Calu3 (cell line): Measurements from ENCODE around the gene LCN6. TPM values are rescaled to one million over a fixed set of nuclear protein-coding genes. Genes with fewer than 3 reads are reported as not detected.

Experiments
- BruUV-seq: library from RNA; stranded (reverse); fragments of 400-500 nt; replicated peaks from 2 replicates; lab custom pipeline; 2021; lab: Mats Ljungman, UMichigan
- CTCF ChIA-PET: fragments of 300-600 bp; sonication (Branson Sonifier 250); formaldehyde crosslinking; loops from one replicate; lab custom pipeline; 2022; ENCODE audit warnings: antibody characterized with exemption; lab: Charles Lee
- DNase-seq: peaks from one replicate; pipeline ENCODE4 v3.0.0; 2022
- H3K27ac Mint-ChIP-seq: one replicate; pipeline ENCODE4 v1.8.0; 2022; ENCODE audit warnings: mixed read lengths; ENCODE audit not compliant: unreplicated experiment
- H3K27me3 Mint-ChIP-seq: one replicate; pipeline ENCODE4 v1.8.0; 2022; ENCODE audit warnings: mixed read lengths; ENCODE audit not compliant: unreplicated experiment
- H3K36me3 Mint-ChIP-seq: one replicate; pipeline ENCODE4 v1.8.0; 2022; ENCODE audit warnings: mild to moderate bottlenecking, moderate library complexity, mixed read lengths; ENCODE audit not compliant: insufficient read depth, unreplicated experiment
- H3K4me1 Mint-ChIP-seq: one replicate; pipeline ENCODE4 v1.8.0; 2022; ENCODE audit warnings: mild to moderate bottlenecking, low read depth, mixed read lengths; ENCODE audit not compliant: unreplicated experiment
- H3K4me3 Mint-ChIP-seq: one replicate; pipeline ENCODE4 v1.8.0; 2022; ENCODE audit warnings: mild to moderate bottlenecking, low read depth, moderate library complexity, mixed read lengths; ENCODE audit not compliant: unreplicated experiment
- H3K9me3 Mint-ChIP-seq: one replicate; pipeline ENCODE4 v1.8.0; 2022; ENCODE audit warnings: low read depth, mixed read lengths; ENCODE audit not compliant: unreplicated experiment
- CTCF ChIP-seq: fragments of 200-600 bp; IDR thresholded peaks from one replicate; pipeline ENCODE4 v1.8.0; 2022; ENCODE audit warnings: antibody characterized with exemption; ENCODE audit not compliant: unreplicated experiment
- intact Hi-C: fragments of 100-400 bp; cut with micrococcal nuclease; formaldehyde crosslinking; loops from one replicate; pipeline ENCODE4 v1.10.0; 2022; ENCODE audit not compliant: unreplicated experiment
- total RNA-seq: library from RNA; stranded (reverse); gene quantifications from 2 replicates; pipeline ENCODE4 v1.2.3, GENCODE V29; 2022

The LCN6 gene
- total RNA-seq, 1 experiment from 2014 or later: not detected

- no TSS peak for BruUV-seq
- peaks cover 10% of the 10 kb centered on the region for H3K4me1 Mint-ChIP-seq
- CTCF ChIA-PET: no interaction called here
- intact Hi-C loops: no loop called here
- no peak for TF ChIP-seq CTCF
- H3K9me3 Mint-ChIP-seq: no peaks in the 10 kb centered on the region
- no peak within 1 kb of the TSS for H3K27ac Mint-ChIP-seq
- no peak within 1 kb of the TSS for H3K4me3 Mint-ChIP-seq
- no peaks in the 10 kb centered on the region for H3K36me3 Mint-ChIP-seq
- peaks cover 23% of the 10 kb centered on the region for H3K27me3 Mint-ChIP-seq
- DNase-seq: no peak
Measured at GRCh38 chr9:136764301-136764891, 16.1 kb upstream of the LCN6 start, which contains the start of gene LCN15. Gene LCN15 (minus strand): TSS chr9:136764518. CDS start chr9:136764488, 30 bp downstream.

GRCh38 chr9:136763649-136764035 lies 15.3 kb upstream of the LCN6 start:
- no peak for TF ChIP-seq CTCF
- no peak for DNase-seq
- Mint-ChIP-seq H3K4me1 (peaks cover 10% of the 10 kb centered on the region), H3K27ac (no peak overlapping the region), H3K9me3 (no peaks in the 10 kb centered on the region), H3K4me3 (no peak overlapping the region), H3K27me3 (peaks cover 23% of the 10 kb centered on the region), H3K36me3 (no peaks in the 10 kb centered on the region)
- intact Hi-C loops: no loop called here
- CTCF ChIA-PET: no interaction called here
- no TSS peak for BruUV-seq

- intact Hi-C loops: no loop called here
- H3K4me3 Mint-ChIP-seq: no peak overlapping the region
- no peak overlapping the region for H3K27ac Mint-ChIP-seq
- peaks cover 23% of the 10 kb centered on the region for H3K27me3 Mint-ChIP-seq
- no peaks in the 10 kb centered on the region for H3K9me3 Mint-ChIP-seq
- BruUV-seq: no TSS peak
- DNase-seq: no peak
- no peak for TF ChIP-seq CTCF
- no peaks in the 10 kb centered on the region for H3K36me3 Mint-ChIP-seq
- CTCF ChIA-PET: no interaction called here
- peaks cover 10% of the 10 kb centered on the region for H3K4me1 Mint-ChIP-seq
Measured at GRCh38 chr9:136762915-136763648, 14.8 kb upstream of the LCN6 start.

- H3K9me3 Mint-ChIP-seq: no peaks in the 10 kb centered on the region
- H3K4me3 Mint-ChIP-seq: no peak overlapping the region
- intact Hi-C loops: no loop called here
- H3K27me3 Mint-ChIP-seq: peaks cover 23% of the 10 kb centered on the region
- peaks cover 8% of the 10 kb centered on the region for H3K4me1 Mint-ChIP-seq
- DNase-seq: no peak
- CTCF ChIA-PET: no interaction called here
- no peak overlapping the region for H3K27ac Mint-ChIP-seq
- no TSS peak for BruUV-seq
- TF ChIP-seq CTCF: no peak
- no peaks in the 10 kb centered on the region for H3K36me3 Mint-ChIP-seq
Measured at GRCh38 chr9:136762221-136762691, 13.9 kb upstream of the LCN6 start.
